ENCODE measurements around the gene CCDC141. TPM values are rescaled to one million over a fixed set of nuclear protein-coding genes. Genes with fewer than 3 reads are reported as not detected.

CCDC141 gene
- total and polyA plus RNA-seq, 2 experiments from 2014 or later, result 11.7 to 13.4 TPM

DNA sequence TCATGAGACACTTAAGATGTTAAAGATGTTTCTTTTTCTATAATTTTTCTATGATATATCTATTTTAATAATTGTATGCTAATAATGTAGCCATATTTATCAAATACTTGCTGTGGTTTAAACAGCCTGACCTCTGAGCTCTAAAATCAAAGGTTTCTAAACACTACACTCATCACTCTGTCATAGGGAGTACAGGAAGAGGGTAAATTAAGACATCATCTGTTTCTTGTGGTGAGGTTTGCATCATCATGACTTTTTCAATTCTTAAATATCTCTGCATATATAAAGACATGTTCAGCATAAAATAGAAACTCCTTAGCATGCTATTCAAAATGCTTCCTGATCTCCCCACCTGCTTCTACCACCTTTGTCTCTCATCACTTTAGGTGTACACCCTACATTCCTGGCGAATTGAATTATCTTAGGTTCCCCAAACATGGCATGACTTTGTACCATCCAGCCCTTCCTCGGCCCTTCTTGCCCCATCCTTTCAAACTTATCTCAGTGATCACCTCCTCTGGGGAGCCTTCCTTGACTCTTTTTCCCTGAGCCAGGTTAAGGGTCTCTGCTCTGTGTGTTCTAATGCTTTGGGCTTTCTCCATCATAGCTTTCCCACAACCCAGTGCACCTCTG lies 137.4 kb downstream of the CCDC141 start (continued):
- TF ChIP-seq, protein P1, sequence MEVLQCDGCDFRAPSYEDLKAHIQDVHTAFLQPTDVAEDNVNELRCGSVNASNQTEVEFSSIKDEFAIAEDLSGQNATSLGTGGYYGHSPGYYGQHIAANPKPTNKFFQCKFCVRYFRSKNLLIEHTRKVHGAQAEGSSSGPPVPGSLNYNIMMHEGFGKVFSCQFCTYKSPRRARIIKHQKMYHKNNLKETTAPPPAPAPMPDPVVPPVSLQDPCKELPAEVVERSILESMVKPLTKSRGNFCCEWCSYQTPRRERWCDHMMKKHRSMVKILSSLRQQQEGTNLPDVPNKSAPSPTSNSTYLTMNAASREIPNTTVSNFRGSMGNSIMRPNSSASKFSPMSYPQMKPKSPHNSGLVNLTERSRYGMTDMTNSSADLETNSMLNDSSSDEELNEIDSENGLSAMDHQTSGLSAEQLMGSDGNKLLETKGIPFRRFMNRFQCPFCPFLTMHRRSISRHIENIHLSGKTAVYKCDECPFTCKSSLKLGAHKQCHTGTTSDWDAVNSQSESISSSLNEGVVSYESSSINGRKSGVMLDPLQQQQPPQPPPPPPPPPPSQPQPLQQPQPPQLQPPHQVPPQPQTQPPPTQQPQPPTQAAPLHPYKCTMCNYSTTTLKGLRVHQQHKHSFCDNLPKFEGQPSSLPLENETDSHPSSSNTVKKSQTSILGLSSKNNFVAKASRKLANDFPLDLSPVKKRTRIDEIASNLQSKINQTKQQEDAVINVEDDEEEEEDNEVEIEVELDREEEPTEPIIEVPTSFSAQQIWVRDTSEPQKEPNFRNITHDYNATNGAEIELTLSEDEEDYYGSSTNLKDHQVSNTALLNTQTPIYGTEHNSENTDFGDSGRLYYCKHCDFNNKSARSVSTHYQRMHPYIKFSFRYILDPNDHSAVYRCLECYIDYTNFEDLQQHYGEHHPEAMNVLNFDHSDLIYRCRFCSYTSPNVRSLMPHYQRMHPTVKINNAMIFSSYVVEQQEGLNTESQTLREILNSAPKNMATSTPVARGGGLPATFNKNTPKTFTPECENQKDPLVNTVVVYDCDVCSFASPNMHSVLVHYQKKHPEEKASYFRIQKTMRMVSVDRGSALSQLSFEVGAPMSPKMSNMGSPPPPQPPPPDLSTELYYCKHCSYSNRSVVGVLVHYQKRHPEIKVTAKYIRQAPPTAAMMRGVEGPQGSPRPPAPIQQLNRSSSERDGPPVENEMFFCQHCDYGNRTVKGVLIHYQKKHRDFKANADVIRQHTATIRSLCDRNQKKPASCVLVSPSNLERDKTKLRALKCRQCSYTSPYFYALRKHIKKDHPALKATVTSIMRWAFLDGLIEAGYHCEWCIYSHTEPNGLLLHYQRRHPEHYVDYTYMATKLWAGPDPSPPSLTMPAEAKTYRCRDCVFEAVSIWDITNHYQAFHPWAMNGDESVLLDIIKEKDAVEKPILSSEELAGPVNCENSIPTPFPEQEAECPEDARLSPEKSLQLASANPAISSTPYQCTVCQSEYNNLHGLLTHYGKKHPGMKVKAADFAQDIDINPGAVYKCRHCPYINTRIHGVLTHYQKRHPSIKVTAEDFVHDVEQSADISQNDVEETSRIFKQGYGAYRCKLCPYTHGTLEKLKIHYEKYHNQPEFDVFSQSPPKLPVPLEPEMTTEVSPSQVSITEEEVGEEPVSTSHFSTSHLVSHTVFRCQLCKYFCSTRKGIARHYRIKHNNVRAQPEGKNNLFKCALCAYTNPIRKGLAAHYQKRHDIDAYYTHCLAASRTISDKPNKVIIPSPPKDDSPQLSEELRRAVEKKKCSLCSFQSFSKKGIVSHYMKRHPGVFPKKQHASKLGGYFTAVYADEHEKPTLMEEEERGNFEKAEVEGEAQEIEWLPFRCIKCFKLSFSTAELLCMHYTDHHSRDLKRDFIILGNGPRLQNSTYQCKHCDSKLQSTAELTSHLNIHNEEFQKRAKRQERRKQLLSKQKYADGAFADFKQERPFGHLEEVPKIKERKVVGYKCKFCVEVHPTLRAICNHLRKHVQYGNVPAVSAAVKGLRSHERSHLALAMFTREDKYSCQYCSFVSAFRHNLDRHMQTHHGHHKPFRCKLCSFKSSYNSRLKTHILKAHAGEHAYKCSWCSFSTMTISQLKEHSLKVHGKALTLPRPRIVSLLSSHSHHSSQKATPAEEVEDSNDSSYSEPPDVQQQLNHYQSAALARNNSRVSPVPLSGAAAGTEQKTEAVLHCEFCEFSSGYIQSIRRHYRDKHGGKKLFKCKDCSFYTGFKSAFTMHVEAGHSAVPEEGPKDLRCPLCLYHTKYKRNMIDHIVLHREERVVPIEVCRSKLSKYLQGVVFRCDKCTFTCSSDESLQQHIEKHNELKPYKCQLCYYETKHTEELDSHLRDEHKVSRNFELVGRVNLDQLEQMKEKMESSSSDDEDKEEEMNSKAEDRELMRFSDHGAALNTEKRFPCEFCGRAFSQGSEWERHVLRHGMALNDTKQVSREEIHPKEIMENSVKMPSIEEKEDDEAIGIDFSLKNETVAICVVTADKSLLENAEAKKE (CRISPR knock-in tag; IDR thresholded peaks at IDR 0.05), result no peak
- TF ChIP-seq ZNF114 (CRISPR knock-in tag; IDR thresholded peaks at IDR 0.05) (no peak), EZH2 (IDR thresholded peaks at IDR 0.05; ENCODE audit: low read depth, unreplicated experiment) (no peak), JUNB (IDR thresholded peaks at IDR 0.05; ENCODE audit: unreplicated experiment) (no peak), EZH2phosphoT487 (IDR thresholded peaks at IDR 0.05; ENCODE audit: unreplicated experiment) (no peak), STAT1 (IDR thresholded peaks at IDR 0.05; ENCODE audit: unreplicated experiment) (no peak)
- TF ChIP-seq, protein P2, sequence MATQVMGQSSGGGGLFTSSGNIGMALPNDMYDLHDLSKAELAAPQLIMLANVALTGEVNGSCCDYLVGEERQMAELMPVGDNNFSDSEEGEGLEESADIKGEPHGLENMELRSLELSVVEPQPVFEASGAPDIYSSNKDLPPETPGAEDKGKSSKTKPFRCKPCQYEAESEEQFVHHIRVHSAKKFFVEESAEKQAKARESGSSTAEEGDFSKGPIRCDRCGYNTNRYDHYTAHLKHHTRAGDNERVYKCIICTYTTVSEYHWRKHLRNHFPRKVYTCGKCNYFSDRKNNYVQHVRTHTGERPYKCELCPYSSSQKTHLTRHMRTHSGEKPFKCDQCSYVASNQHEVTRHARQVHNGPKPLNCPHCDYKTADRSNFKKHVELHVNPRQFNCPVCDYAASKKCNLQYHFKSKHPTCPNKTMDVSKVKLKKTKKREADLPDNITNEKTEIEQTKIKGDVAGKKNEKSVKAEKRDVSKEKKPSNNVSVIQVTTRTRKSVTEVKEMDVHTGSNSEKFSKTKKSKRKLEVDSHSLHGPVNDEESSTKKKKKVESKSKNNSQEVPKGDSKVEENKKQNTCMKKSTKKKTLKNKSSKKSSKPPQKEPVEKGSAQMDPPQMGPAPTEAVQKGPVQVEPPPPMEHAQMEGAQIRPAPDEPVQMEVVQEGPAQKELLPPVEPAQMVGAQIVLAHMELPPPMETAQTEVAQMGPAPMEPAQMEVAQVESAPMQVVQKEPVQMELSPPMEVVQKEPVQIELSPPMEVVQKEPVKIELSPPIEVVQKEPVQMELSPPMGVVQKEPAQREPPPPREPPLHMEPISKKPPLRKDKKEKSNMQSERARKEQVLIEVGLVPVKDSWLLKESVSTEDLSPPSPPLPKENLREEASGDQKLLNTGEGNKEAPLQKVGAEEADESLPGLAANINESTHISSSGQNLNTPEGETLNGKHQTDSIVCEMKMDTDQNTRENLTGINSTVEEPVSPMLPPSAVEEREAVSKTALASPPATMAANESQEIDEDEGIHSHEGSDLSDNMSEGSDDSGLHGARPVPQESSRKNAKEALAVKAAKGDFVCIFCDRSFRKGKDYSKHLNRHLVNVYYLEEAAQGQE (IDR thresholded peaks at IDR 0.05; ENCODE audit: unreplicated experiment), result no peak

Data from GM23338 (cell line).